ENCODE data around the gene CTDSPL.

DNA sequence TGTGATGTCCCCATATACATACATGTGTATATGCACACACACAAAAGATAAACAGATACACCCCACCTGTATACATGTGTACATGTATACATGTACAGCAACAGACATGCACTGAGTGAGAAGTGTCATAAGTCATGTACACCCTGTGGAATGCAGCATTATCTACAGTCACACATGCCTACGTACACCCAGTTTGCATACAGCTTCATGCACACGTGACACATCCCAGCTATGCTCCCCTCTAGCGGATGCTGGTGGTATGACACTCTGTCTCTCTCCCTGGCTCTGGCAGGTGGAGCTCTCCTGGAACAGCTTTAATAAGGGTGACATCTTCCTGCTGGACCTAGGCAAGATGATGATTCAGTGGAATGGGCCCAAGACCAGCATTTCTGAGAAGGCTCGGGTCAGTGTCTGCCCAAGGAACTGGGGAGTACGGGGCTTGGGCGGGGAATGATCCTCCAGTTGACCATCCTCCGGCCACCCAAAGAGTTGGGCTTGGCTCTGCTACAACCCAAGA lies 135.2 kb downstream of the CTDSPL start:
- TF ChIP-seq SIN3A (IDR thresholded peaks at IDR 0.05; ENCODE audit: borderline replicate concordance, low read depth, low read length) (peak; percentile 79), GATA2 (CRISPR knock-in tag; IDR thresholded peaks at IDR 0.05) (no peak), CTCF (IDR thresholded peaks at IDR 0.05) (peak; percentile 82), CHD2 (IDR thresholded peaks at IDR 0.05; ENCODE audit: low read length, partially characterized antibody) (no peak), EZH2phosphoT487 (IDR thresholded peaks at IDR 0.05; ENCODE audit: borderline replicate concordance, low read depth) (no peak), MXI1 (IDR thresholded peaks at IDR 0.05; ENCODE audit: low read depth, low read length) (peak; percentile 95), GABPA (IDR thresholded peaks at IDR 0.05; ENCODE audit: low read depth) (no peak), RFX5 (IDR thresholded peaks at IDR 0.05; ENCODE audit: low read length) (no peak), NFIC (IDR thresholded peaks at IDR 0.05; ENCODE audit: borderline replicate concordance) (no peak), MEF2A (IDR thresholded peaks at IDR 0.05; ENCODE audit: borderline replicate concordance, low read depth) (no peak), RAD21 (IDR thresholded peaks at IDR 0.05; ENCODE audit: low read length) (peak; percentile 68), FOXJ3 (CRISPR knock-in tag; IDR thresholded peaks at IDR 0.05) (no peak)
- TF ChIP-seq, protein P1, sequence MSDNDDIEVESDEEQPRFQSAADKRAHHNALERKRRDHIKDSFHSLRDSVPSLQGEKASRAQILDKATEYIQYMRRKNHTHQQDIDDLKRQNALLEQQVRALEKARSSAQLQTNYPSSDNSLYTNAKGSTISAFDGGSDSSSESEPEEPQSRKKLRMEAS (IDR thresholded peaks at IDR 0.05; ENCODE audit: low read depth): peak; percentile 88
- TF ChIP-seq, protein P2, sequence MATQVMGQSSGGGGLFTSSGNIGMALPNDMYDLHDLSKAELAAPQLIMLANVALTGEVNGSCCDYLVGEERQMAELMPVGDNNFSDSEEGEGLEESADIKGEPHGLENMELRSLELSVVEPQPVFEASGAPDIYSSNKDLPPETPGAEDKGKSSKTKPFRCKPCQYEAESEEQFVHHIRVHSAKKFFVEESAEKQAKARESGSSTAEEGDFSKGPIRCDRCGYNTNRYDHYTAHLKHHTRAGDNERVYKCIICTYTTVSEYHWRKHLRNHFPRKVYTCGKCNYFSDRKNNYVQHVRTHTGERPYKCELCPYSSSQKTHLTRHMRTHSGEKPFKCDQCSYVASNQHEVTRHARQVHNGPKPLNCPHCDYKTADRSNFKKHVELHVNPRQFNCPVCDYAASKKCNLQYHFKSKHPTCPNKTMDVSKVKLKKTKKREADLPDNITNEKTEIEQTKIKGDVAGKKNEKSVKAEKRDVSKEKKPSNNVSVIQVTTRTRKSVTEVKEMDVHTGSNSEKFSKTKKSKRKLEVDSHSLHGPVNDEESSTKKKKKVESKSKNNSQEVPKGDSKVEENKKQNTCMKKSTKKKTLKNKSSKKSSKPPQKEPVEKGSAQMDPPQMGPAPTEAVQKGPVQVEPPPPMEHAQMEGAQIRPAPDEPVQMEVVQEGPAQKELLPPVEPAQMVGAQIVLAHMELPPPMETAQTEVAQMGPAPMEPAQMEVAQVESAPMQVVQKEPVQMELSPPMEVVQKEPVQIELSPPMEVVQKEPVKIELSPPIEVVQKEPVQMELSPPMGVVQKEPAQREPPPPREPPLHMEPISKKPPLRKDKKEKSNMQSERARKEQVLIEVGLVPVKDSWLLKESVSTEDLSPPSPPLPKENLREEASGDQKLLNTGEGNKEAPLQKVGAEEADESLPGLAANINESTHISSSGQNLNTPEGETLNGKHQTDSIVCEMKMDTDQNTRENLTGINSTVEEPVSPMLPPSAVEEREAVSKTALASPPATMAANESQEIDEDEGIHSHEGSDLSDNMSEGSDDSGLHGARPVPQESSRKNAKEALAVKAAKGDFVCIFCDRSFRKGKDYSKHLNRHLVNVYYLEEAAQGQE (IDR thresholded peaks at IDR 0.05; ENCODE audit: low read depth, low read length): no peak

Measured in SK-N-SH (cell line).